ENCODE results near the gene PROX1.

DNA sequence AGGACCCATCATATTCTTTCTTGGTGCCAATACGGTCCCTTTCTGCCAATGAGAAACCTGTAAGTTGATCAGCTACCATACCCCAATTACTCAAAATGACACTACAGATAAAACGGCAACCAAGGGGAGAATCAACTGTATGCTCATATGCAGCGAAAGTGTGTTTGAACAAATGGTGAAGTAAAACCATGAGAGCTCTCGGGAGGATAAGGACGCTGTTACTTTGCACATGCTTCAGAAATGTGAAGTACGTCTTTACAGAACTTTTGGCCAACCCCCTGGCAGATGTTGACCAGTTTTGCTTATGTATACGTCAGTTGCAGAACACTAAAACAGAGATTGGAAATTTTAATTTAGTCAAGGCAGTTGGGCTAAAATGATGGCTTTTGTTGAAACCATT is 79.6 kb downstream of the PROX1 start:
- TF ChIP-seq CEBPB (IDR thresholded peaks at IDR 0.05; ENCODE audit: low read depth, low read length): no peak
- no peak for TF ChIP-seq POLR2A (IDR thresholded peaks at IDR 0.05; ENCODE audit: low read depth, low read length)
- TF ChIP-seq, protein P1, sequence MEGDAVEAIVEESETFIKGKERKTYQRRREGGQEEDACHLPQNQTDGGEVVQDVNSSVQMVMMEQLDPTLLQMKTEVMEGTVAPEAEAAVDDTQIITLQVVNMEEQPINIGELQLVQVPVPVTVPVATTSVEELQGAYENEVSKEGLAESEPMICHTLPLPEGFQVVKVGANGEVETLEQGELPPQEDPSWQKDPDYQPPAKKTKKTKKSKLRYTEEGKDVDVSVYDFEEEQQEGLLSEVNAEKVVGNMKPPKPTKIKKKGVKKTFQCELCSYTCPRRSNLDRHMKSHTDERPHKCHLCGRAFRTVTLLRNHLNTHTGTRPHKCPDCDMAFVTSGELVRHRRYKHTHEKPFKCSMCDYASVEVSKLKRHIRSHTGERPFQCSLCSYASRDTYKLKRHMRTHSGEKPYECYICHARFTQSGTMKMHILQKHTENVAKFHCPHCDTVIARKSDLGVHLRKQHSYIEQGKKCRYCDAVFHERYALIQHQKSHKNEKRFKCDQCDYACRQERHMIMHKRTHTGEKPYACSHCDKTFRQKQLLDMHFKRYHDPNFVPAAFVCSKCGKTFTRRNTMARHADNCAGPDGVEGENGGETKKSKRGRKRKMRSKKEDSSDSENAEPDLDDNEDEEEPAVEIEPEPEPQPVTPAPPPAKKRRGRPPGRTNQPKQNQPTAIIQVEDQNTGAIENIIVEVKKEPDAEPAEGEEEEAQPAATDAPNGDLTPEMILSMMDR (conservative IDR thresholded peaks at IDR 0.05; ENCODE audit: low read depth, low read length): no peak
- no peak for TF ChIP-seq SMC3 (IDR thresholded peaks at IDR 0.05; ENCODE audit: low read depth, low read length)

Data from IMR-90 (cell line).